22Rv1 (cell line): Measurements from ENCODE around the gene RNF220.

Experiments used
- ZFX ChIP-seq: fragments of 450-650 bp; IDR thresholded peaks from 2 replicates; pipeline ENCODE4 v1.6.1; 2017; ENCODE audit warnings: antibody characterized with exemption, borderline replicate concordance
- TF ChIP-seq, protein P1 (sequence below): fragments of 450-650 bp; IDR thresholded peaks from 2 replicates; pipeline ENCODE4 v1.5.1; 2017; ENCODE audit warnings: mild to moderate bottlenecking

GRCh38 chr1:44594871-44595735 lies 190.0 kb downstream of the RNF220 start:
- TF ChIP-seq, protein P1, sequence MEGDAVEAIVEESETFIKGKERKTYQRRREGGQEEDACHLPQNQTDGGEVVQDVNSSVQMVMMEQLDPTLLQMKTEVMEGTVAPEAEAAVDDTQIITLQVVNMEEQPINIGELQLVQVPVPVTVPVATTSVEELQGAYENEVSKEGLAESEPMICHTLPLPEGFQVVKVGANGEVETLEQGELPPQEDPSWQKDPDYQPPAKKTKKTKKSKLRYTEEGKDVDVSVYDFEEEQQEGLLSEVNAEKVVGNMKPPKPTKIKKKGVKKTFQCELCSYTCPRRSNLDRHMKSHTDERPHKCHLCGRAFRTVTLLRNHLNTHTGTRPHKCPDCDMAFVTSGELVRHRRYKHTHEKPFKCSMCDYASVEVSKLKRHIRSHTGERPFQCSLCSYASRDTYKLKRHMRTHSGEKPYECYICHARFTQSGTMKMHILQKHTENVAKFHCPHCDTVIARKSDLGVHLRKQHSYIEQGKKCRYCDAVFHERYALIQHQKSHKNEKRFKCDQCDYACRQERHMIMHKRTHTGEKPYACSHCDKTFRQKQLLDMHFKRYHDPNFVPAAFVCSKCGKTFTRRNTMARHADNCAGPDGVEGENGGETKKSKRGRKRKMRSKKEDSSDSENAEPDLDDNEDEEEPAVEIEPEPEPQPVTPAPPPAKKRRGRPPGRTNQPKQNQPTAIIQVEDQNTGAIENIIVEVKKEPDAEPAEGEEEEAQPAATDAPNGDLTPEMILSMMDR, result peak; percentile 94
- no peak for TF ChIP-seq ZFX
